ENCODE data around the gene RHOV. TPM values are rescaled to one million over a fixed set of nuclear protein-coding genes. Genes with fewer than 3 reads are reported as not detected.

The RHOV gene
- total RNA-seq, result 0.07 TPM in 1 of 2 replicates, not detected in the other

- no peak for DNase-seq (ENCODE audit: low read depth, low spot score)
These were observed at the start of gene RHOV for GRCh38 chr15:40873694-40874561. TSS of gene RHOV (minus strand) at chr15:40874234. CDS start at chr15:40874139, 95 bp downstream.

DNA sequence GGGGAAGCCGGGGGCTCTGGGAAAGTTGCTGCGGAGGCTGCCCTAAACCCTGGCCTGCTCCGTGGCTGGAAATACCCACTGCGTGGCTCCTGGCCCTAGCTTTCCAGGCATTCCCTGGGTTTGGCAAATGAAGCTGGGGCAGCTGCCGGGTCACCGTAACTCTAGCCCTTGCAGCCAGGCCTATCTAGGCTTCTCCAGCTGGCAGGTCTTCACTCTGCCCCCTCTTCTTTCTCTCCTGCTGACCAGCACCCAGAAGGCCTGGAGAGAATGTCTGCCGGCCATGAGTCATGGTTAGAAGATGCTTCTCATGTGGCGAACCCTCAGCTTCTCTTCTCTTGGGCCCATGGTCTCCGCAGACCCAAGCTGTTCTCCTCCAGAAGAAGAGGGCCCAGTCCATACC, 49.5 kb upstream of the RHOV start:
- DNase-seq (ENCODE audit: low read depth, low spot score), result no peak

- DNase-seq (ENCODE audit: low read depth, low spot score), result no peak
These were observed 48.6 kb upstream of the RHOV start for GRCh38 chr15:40922608-40923005.

- no peak for DNase-seq (ENCODE audit: low read depth, low spot score)
These were observed 48.0 kb upstream of the RHOV start for GRCh38 chr15:40921949-40922607.

GRCh38 chr15:40918799-40919392, 44.9 kb upstream of the RHOV start:
- DNase-seq (ENCODE audit: low read depth, low spot score), result no peak

- no peak for DNase-seq (ENCODE audit: low read depth, low spot score)
These were observed 44.2 kb upstream of the RHOV start for GRCh38 chr15:40918146-40918798.

DNA sequence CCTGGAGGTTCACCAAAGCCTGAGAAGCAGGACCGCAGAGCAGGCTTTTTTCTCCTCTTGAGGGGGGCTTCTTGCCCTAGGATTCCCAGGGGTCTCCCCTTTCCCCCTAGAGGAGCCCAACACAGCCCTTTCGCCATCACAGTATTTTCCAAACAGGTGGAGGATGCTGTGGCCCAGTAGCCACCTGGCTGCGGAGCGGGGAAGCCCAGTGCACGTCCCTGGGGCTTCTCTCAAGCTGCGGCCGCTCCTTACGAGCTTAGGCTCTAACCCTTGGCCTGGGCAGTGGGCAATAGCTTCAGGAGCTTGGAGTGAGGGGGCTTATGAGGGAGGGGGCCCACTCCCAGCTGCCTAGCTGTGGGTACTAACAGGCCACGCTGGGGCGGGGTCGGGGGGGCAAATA, 43.6 kb upstream of the RHOV start:
- no peak for DNase-seq (ENCODE audit: low read depth, low spot score)

GRCh38 chr15:40915679-40916078, 41.6 kb upstream of the RHOV start:
- DNase-seq (ENCODE audit: low read depth, low spot score), result no peak

DNA sequence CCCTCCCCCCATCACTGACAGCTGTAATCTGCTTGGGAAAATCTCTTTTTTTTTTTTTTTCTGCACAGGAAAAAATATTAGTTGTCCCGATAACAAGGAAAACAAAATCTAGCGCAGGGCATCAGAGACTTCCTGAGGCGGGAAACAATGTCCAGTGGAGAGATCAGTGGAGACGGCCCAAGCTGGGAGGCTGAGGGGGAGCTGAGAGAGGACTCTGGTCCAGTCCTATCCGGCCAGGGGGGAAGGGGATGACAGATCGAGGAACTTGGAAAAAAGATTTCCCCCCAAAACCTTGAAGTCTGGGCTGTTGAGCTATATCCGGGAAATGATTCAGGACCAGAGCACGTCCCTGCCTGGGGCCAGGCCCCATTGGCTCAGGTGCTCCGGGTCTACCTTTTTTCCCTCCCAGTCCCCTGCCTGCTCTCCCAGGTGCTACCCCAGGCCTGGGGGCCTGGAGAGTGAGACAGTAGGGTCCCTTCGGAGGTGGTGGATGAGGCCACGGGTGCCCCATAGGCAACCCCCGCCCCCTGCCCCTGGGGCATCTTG, 41.2 kb upstream of the RHOV start:
- no peak for DNase-seq (ENCODE audit: low read depth, low spot score)

DNA sequence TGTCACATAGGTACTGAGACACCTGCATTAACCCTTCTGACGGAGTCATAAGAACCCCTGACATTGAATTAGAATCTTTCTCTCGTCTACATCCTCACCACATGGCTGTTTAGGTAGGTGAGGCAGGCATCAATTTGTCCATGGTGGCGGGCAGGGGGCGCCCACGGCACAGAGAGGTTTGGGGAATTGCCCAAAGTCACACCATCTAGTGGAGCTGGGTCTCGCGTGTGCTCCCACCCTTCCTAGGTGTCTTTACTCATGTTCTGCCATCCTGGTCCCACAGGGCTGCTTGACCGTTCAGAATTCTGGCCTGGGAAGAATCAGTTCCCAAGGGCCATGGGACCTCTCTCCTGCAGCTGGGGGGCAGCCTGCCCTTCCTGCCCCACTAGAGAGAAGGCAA, 40.5 kb upstream of the RHOV start:
- DNase-seq (ENCODE audit: low read depth, low spot score), result no peak

- no peak for DNase-seq (ENCODE audit: low read depth, low spot score)
These were observed 40.0 kb upstream of the RHOV start for GRCh38 chr15:40914013-40914412.

- no peak for DNase-seq (ENCODE audit: low read depth, low spot score)
These were observed 38.4 kb upstream of the RHOV start for GRCh38 chr15:40912478-40912877.

GRCh38 chr15:40911693-40912092, 37.7 kb upstream of the RHOV start:
- DNase-seq (ENCODE audit: low read depth, low spot score), result no peak

DNA sequence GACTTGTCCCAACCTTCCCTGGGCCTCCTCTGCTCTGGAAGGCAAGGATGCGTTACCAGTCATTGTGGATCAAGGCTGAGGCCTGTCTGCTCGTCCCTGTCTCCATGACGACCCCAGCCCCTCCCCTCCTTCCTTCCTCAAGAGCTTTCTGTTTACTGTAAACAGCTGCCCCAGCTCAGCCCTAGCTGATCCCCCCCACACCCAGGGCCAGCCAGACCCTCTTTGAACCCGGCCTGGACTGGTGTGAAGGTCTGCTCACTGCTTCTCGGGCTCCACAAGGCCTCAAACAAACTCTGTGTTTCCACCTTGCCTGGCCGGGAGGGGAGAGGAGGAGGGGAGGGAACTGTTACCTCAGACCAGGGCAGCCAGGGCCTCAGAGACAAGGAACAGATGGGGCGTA, 37.1 kb upstream of the RHOV start:
- DNase-seq (ENCODE audit: low read depth, low spot score), result no peak

DNA sequence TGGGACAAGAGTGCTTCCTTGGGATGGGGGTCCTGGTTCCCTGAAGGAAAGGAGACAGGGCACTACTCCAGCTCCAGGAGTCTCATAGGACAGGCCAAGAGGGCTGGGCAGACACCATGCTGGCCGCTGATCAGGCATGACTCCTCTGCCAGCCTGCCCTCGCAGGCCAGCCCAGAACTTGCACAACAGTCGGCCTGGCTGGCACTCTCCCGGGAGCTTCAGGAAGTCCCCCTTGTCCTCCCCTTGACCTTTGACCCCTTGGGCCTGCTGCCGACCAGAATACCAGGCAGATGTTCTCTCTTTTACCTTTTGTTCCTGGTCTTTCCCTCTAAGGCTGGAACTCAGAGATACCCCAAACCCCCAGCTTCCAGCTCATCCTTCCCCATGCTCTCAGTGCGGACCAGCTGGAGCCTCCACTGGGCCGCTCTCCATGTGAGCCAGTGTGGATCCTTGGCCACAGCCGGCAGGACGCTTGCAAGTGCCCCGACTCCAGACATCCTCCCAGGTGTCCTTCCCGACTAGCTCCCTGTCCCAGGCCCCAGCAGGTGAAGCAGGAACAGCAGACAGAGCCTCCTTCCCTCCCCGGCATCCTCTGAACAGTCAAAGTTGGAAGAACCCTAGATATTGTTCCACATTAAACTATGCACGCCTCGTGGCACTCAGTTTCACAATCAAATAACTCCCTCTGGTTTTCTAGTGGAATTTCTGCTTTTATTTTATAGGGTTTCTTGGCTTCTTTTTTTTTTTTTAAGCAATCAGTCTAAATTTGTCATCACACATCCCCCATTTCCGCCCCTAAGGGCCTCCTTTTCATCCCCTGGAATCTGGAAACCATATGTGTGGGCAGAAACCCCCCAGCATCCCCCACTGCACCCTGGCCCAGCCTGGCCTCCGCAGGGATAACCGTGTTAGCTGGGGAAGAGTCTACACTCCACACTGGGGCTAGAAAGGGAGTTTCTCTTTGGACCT, 35.9 kb upstream of the RHOV start:
- no peak for DNase-seq (ENCODE audit: low read depth, low spot score)

DNA sequence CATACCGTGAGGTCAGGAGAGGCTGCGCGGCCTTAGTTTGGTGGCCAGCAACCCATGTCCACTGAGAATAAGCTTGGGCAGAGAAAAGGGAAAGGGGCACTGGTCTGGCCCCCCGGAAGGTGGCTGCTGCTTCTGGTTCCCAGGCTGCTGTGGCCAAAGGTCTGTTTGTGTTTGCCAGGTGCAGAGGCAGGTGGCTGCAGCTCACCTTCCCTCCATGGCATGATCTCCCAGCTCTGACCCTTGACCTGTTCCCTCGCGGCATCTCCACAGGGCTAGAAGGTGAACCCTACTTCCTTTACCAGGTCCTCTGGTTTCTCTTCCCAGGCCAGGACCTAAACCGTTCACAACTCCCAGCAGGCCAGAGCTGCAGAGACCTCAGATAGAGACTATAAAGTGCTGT, 34.1 kb upstream of the RHOV start:
- DNase-seq (ENCODE audit: low read depth, low spot score), result no peak

DNA sequence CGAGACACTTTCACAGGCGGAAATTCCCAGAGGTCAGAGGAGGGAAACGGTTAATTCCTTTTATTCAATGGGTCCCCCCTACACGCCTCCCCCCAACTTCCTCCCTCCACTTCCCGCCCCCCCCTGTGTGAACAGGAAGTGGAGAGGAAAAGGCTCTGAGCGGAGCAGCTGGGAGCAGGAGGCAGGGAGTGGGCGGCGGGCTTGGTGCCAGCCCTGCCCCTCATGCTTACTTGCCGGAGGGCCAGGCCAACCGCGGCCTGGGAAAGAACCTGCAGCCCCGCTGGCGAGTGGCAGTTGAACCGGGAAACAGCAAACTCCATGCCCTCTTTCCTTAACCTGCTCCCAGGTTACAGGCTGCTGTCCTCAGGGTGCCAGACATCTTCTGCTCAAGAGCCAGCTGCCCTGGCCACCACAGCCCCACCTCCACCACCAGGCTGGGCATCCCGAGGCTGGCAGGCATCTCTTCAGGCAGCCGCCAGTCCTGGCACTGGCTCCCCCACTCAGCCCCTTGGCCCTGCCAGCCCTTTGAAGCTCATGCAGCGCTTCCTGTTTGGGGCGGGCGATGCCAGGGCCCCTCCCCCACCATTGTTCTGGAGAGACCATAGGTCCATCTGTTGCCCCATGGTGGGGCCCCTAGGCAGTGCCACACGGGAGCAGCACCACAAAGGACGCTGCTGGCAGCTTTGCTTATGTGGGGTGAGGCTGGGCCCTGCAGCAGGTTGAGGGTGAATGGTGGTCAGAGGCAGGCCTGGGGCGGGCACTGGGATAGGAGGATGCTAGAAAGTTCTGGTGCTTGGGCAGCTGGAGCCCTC, 33.2 kb upstream of the RHOV start:
- DNase-seq (ENCODE audit: low read depth, low spot score), result no peak

DNA sequence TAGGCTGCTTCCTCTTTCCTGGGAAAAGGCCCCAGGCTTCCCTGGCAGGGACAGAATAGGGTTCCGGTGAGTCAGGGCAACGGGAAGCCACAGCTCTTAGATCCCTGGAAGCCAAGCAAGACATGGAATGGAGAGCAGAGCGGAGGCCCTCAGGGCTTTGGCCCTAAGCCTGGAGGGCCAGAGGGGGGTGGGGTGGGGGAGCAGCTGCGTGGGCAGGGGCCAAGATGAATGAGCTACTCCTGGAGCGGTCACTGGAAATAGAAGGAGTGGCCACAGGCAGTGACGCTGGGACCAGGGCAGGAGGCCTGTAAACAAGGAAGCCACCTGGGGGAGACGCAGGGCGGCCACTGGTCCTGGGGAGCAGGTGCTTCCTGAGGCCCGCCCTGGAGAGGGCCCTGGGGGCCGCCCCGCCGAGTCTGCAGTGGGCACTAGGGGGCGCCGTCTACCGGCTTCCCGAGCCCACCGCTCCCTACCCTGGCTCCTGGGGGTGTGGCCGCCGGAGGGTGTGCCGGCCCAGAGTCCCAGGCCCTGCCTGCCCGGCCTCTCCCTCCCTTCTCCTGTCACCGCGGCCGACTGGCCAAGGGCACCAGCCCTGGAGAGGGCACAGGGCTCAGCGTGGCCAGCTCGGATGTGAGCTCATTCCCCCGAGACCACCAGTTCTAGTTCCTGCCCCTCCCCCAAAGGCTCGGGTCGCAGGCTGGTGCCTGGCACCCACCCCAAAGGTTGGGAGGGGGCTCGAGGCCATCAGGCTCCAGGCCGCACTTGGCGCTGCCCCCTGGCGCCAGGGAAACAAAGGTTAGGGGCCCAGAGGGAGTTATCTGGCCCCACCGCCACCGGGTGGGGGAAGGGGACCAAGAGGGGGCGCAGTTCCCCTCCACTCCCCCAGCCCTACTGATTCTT, 32.3 kb upstream of the RHOV start:
- peak; percentile 99 for DNase-seq (ENCODE audit: low read depth, low spot score)
